Hematopoietic multipotent progenitor cell treated with erythropoietin and hydrocortisone succinate and interleukin-3 and kit ligand, for 15 days (in vitro differentiated cells): Measurements from ENCODE around the gene UBAP1L.
"Not testable (repeated sequence)": the region's sequence is repeated elsewhere in the genome, so short reads cannot be mapped to it uniquely, and the experiment has no call there.

Experiments
- DNase-seq: peaks from one replicate; pipeline ENCODE4 v3.0.0-alpha.2; 2015; ENCODE audit warnings: low spot score

Gene UBAP1L

GRCh38 chr15:65062726-65063125 lies 52.3 kb downstream of the UBAP1L start:
- no peak for DNase-seq

GRCh38 chr15:65062061-65062460 lies 52.9 kb downstream of the UBAP1L start:
- no peak for DNase-seq

- no peak for DNase-seq
Observed at GRCh38 chr15:65060641-65061397, 54.2 kb downstream of the UBAP1L start.

GRCh38 chr15:65059931-65060596 lies 54.9 kb downstream of the UBAP1L start:
- no peak for DNase-seq

GRCh38 chr15:65059369-65059750 lies 55.6 kb downstream of the UBAP1L start:
- DNase-seq: no peak

GRCh38 chr15:65058394-65059368 lies 56.3 kb downstream of the UBAP1L start:
- DNase-seq: no peak

- DNase-seq: no peak
Observed at GRCh38 chr15:65057549-65057940, 57.5 kb downstream of the UBAP1L start.

GRCh38 chr15:65056868-65057548 lies 58.0 kb downstream of the UBAP1L start:
- no peak for DNase-seq

GRCh38 chr15:65056106-65056505 lies 58.9 kb downstream of the UBAP1L start:
- DNase-seq: no peak

- DNase-seq: no peak
Observed at GRCh38 chr15:65055201-65055870, 59.7 kb downstream of the UBAP1L start.

- peak; percentile 53 for DNase-seq
Observed at GRCh38 chr15:65054333-65055200, 60.4 kb downstream of the UBAP1L start.

- DNase-seq: no peak
Observed at GRCh38 chr15:65052956-65053355, 62.0 kb downstream of the UBAP1L start.

- DNase-seq: no peak
Observed at GRCh38 chr15:65051266-65051665, 63.7 kb downstream of the UBAP1L start.

GRCh38 chr15:65050270-65050669 lies 64.7 kb downstream of the UBAP1L start:
- no peak for DNase-seq

GRCh38 chr15:65049418-65049840 lies 65.6 kb downstream of the UBAP1L start:
- DNase-seq: peak; percentile 73

GRCh38 chr15:65048241-65048640 lies 66.8 kb downstream of the UBAP1L start:
- DNase-seq: no peak

GRCh38 chr15:65044724-65045481 lies 70.1 kb downstream of the UBAP1L start, which contains the start of gene SLC51B:
TSS of gene SLC51B (plus strand) at chr15:65045387. CDS start at chr15:65050005, 4,618 bp downstream.
- DNase-seq: no peak

GRCh38 chr15:65044218-65044617 lies 70.8 kb downstream of the UBAP1L start:
- DNase-seq: not testable (repeated sequence)

- DNase-seq: no peak
Observed at GRCh38 chr15:65042776-65043327, 72.1 kb downstream of the UBAP1L start.
